Measurements from ENCODE around the gene PNPLA8.

DNA sequence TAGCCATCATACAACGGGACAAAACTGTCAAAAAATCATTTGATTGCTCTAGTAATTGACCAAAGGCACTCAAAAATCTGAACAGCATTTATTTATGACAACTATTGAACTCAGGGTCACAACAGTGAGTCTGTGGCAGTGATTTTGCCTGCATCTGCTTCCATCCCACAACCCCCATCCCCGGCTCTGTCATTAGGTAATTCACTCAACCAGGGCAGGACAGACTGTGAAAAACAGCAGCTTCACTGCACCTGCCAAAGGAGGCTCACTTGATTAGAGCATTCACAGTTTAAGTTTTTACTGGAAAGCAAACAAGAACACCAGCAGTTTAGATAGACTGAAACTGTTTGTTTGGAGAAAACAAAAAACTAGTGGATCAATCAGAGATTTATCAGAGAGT is 91.9 kb downstream of the PNPLA8 start:
- TF ChIP-seq EZH2phosphoT487 (IDR thresholded peaks at IDR 0.05; ENCODE audit: borderline replicate concordance, low read length) = no peak
- no peak for TF ChIP-seq CTCF (conservative IDR thresholded peaks at IDR 0.05; ENCODE audit: low read depth, low read length)
- TF ChIP-seq EZH2 (IDR thresholded peaks at IDR 0.05; ENCODE audit: low read length, unreplicated experiment) = no peak
